Thymus (tissue), 11 donors: ENCODE results near the gene KCNQ2. TPM values are rescaled to one million over a fixed set of nuclear protein-coding genes. Genes with fewer than 3 reads are reported as not detected.

Experiments
- DNase-seq, 9 donors: peaks; one replicate each; pipeline ENCODE4 v3.0.0-alpha.2; 2013; ENCODE audit warnings: low spot score in 9 of 9, low read depth in 6 of 9, missing footprints in 1 of 9
- H3K27ac ChIP-seq, 2 donors: one replicate each; pipeline ENCODE4 v1.5.1; 2013; ENCODE audit warnings: control low read depth in 1 of 2, low read depth in 1 of 2, low read length in 1 of 2, mild to moderate bottlenecking in 1 of 2, moderate library complexity in 1 of 2
- H3K27me3 ChIP-seq, 2 donors: one replicate each; pipeline ENCODE4 v1.5.1; 2013; ENCODE audit warnings: low read length in 1 of 2; ENCODE audit not compliant: control insufficient read depth in 2 of 2, insufficient read depth in 1 of 2
- H3K36me3 ChIP-seq, 2 donors: one replicate each; pipeline ENCODE4 v1.5.1; 2013; ENCODE audit warnings: low read length in 1 of 2, mild to moderate bottlenecking in 1 of 2, moderate library complexity in 1 of 2; ENCODE audit not compliant: control insufficient read depth in 2 of 2, insufficient read depth in 2 of 2
- H3K4me1 ChIP-seq, 2 donors: one replicate each; pipeline ENCODE4 v1.5.1; 2013; ENCODE audit warnings: low read length in 2 of 2; ENCODE audit not compliant: control insufficient read depth in 2 of 2, insufficient read depth in 2 of 2
- H3K4me3 ChIP-seq, 2 donors: one replicate each; pipeline ENCODE4 v1.5.1; 2013; ENCODE audit warnings: low read length in 2 of 2, control low read depth in 1 of 2, mild to moderate bottlenecking in 1 of 2
- H3K9me3 ChIP-seq, 2 donors: one replicate each; pipeline ENCODE4 v1.5.1; 2013; ENCODE audit warnings: low read length in 1 of 2, mild to moderate bottlenecking in 1 of 2; ENCODE audit not compliant: control insufficient read depth in 2 of 2, insufficient read depth in 1 of 2
- WGBS: extraction: QIAGEN DNeasy Blood & Tissue Kit; methylation state at CpG from one replicate; pipeline ENCODE4 v1.1.7; 2013; 5-methylcytosine and 5-hydroxymethylcytosine counted together
- polyA plus RNA-seq: library from polyadenylated mRNA; stranded (reverse); fragments of 200-250 nt; gene quantifications from one replicate; pipeline ENCODE4 v1.2.3, GENCODE V29; 2013
- total RNA-seq: library from RNA; stranded (reverse); fragments of 120-200 nt; gene quantifications from one replicate; pipeline ENCODE4 v1.2.4, GENCODE V29; 2013
- donor health status: healthy.

The KCNQ2 gene
- total and polyA plus RNA-seq, 2 donors, result 0.38 to 0.48 TPM

DNA sequence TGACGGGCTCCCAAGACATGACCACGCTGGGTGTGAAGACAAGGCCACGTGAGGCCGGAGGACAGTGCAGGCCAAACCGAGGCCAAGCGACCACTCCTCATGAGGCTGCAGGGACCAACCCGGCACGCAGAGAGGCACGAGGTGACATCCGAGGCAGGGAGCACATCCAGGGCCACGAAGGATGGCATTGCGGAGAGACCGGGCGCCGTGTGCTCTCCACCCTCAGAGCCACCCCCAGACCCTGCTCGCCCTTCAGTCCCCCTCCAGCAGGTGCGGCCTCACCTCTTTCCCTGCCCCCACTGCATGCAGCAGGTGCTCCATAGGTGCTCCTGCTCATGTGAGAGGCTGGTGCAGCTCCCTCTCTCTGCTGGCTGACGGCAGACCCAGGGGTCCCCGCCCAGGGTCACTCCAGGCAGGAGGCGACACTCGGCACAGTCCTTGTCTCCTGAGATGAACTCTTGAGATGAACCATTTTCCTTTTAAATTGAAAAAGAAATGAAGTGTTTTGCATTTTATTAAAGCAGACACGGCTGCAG lies 77.5 kb downstream of the KCNQ2 start:
- WGBS, result 87% methylated on average over 22 of the region's 22 CpGs
- Histone ChIP-seq H3K36me3 (no peaks in the 10 kb centered on the region), H3K4me1 (no peaks in the 10 kb centered on the region), H3K27ac (no peak overlapping the region), H3K9me3 (no peaks in the 10 kb centered on the region), H3K27me3 (peaks cover 0 to 14% of the 10 kb centered on the region in 2 donors), H3K4me3 (no peak overlapping the region)
- DNase-seq, result no peak

DNA sequence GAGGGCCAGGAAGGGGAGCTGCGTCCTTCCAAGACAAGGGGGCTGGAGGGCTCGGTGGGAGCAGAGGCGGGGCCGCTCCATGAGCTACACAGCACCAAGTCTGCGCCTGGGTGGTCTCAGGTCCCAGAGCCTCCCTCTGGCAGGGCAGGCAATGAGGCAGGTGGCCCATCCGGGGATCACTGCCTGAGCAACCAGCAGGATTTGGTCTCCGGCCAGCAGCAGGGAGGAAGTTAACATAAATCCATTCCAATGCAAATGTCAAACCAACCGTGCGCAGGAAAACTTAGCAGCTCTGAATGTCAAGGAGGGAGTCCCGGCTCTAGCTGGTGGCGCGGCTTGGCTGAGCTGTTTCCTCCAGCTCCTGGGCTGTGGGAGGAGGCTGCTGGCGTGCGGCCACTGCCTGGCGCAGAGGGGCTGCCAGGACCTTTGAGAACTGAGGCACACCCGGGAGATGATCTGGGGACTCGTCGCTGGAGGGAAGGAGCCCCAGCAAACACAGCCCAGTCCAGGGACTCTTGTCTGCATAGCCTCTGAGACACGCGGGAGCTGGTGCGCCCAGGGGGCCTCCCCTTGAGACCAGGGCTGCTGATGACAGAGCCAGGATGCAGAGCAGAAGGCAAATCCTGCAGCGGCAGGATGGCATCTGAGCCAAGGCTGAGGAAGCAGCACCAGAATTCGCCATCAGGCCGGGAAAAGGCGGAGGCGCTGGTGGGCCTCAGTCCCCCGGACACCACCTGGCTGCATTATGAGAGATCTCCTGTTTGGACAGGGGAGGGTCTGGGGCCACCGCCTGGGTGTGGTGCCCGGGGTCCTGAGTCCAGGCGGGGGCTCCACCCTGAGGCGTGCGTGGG lies 78.2 kb downstream of the KCNQ2 start:
- WGBS, result 32% methylated on average over 32 of the region's 32 CpGs
- Histone ChIP-seq H3K27me3 (peaks cover 0 to 14% of the 10 kb centered on the region in 2 donors), H3K27ac (no peak overlapping the region), H3K36me3 (no peaks in the 10 kb centered on the region), H3K4me1 (no peaks in the 10 kb centered on the region), H3K4me3 (no peak overlapping the region), H3K9me3 (no peaks in the 10 kb centered on the region)
- no peak for DNase-seq

DNA sequence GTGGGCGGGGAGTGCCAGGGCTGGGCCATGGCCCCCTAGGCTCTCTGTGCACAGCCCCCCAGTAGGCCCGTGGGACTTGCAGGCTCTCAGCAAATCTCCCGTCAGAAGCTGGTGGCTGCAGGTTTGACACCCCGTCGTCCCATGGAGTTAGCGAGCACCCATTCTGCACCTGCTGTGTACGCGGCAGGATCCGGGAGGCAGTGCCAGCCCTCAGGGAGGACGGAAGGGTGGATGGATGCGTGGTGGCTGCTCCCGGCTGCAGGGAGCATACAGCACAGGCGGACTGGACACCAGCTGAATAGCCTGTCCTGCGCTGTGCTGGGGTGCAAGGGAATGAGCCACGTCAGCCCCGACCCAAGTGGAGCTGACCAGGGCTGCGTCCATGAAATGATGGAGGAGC lies 78.9 kb downstream of the KCNQ2 start:
- Histone ChIP-seq H3K9me3 (no peaks in the 10 kb centered on the region), H3K4me1 (no peaks in the 10 kb centered on the region), H3K27me3 (peaks cover 0 to 14% of the 10 kb centered on the region in 2 donors), H3K4me3 (no peak overlapping the region), H3K36me3 (no peaks in the 10 kb centered on the region), H3K27ac (no peak overlapping the region)
- DNase-seq, result no peak
- WGBS, result 92% methylated on average over 17 of the region's 17 CpGs

DNA sequence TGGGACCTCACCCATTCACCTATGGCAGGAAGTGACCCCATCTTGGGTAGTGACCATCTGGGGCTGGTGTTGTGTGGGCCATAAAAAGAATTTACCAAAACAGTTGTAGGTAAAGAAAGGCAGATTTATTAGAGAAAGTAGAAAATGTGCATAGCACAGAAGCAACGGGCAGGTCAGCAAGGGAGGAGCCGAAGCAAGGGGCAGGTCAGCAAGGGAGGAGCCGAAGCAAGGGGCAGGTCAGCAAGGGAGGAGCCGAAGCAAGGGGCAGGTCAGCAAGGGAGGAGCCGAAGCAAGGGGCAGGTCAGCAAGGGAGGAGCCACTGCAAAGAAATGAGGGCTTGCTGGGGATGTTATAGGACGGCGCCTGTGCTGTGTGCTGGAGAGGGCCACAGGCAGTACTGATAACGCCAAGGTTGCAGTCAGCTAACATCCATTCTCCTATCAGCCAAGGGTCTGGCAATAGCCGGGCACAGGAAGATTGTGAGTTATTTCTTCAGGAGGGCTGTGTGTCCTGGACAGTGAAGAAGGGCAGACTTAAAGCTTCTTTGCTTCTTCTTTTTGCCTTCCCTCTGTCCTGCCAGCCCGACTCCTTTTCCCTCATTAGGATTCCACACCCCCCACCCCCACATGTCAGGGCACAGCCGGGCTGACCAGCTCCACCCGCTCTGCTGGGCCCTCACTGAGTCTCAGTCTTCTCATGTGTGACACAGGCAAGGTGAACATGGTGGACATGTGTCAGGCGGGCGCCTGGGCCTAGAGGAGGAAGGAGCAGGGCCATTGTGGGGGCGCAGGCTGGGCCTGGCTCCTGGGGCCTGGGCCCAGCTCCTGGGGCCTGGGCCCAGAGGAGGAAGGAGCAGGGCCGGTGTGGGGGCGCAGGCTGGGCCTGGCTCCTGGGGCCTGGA lies 79.7 kb downstream of the KCNQ2 start:
- H3K4me1 ChIP-seq, result no peaks in the 10 kb centered on the region
- WGBS, result 96% methylated on average over 17 of the region's 17 CpGs
- no peaks in the 10 kb centered on the region for H3K36me3 ChIP-seq
- no peak overlapping the region for H3K27ac ChIP-seq
- peaks cover 0 to 14% of the 10 kb centered on the region in 2 donors for H3K27me3 ChIP-seq
- peaks cover 0 to 4% of the 10 kb centered on the region in 2 donors for H3K9me3 ChIP-seq
- no peak for DNase-seq
- no peak overlapping the region for H3K4me3 ChIP-seq

DNA sequence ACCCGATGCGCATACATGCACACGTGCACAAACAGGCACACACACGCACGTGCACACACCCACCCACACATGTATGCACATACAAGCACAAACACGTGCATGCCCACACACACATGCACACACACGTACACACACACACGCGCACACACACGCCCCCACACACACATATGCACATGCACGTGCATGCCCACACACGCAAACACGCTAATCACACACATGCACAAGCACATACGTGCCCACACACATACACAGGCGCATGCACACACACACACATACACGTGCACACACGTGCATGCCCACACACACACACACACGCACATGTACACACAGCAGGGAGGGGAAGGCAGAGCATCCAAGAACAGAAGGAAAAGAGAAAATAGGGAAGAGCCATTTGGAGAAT lies 84.5 kb downstream of the KCNQ2 start:
- WGBS, result 93% methylated on average over 18 of the region's 18 CpGs
- no peaks in the 10 kb centered on the region for H3K36me3 ChIP-seq
- H3K27ac ChIP-seq, result no peak overlapping the region
- no peaks in the 10 kb centered on the region for H3K4me1 ChIP-seq
- H3K9me3 ChIP-seq, result peaks cover 2 to 30% of the 10 kb centered on the region in 2 donors
- H3K4me3 ChIP-seq, result no peak overlapping the region
- peaks cover 0 to 3% of the 10 kb centered on the region in 2 donors for H3K27me3 ChIP-seq
- no peak for DNase-seq

DNA sequence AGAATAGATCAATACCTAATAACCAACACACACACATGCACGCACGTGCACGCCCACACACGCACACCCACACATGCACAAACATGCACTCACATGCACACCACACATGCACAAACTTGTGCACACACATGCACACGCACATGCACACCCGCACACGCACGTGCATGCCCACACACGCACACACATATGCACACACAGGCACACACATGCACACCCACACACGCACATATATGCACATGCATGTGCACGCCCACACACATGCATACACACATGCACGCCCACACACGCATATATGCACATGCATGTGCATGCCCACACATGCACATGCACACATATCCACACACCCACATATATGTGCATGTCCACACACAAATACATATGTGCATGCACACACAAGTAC lies 85.1 kb downstream of the KCNQ2 start:
- H3K36me3 ChIP-seq, result no peaks in the 10 kb centered on the region
- no peak for DNase-seq
- peaks cover 0 to 3% of the 10 kb centered on the region in 2 donors for H3K27me3 ChIP-seq
- H3K4me1 ChIP-seq, result no peaks in the 10 kb centered on the region
- no peak overlapping the region for H3K27ac ChIP-seq
- WGBS, result 98% methylated on average over 13 of the region's 13 CpGs
- peaks cover 2 to 30% of the 10 kb centered on the region in 2 donors for H3K9me3 ChIP-seq
- no peak overlapping the region for H3K4me3 ChIP-seq

DNA sequence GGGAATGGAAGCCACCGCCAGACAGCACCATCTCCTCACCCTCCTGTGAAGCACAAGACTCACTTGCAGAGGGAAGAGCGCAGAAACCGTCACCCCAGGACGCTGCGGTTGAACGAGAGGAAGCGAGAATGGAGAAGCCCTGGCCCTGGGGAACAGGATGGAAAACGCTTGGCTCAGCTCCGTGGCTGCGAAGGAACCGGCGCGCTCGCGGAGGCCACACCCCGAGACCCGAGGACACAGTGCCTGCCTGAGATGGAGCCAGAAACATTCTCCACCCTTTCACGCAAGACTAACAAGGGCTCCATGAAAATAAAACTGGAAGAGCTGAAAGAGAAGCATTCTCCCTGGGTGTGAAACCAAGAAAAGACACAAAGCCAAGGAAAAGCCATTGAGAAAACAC lies 86.0 kb downstream of the KCNQ2 start:
- no peaks in the 10 kb centered on the region for H3K36me3 ChIP-seq
- no peak overlapping the region for H3K4me3 ChIP-seq
- H3K27me3 ChIP-seq, result peaks cover 0 to 5% of the 10 kb centered on the region in 2 donors
- peaks cover 2 to 30% of the 10 kb centered on the region in 2 donors for H3K9me3 ChIP-seq
- 97% methylated on average over 18 of the region's 18 CpGs for WGBS
- H3K27ac ChIP-seq, result no peak overlapping the region
- H3K4me1 ChIP-seq, result no peaks in the 10 kb centered on the region
- DNase-seq, result no peak

DNA sequence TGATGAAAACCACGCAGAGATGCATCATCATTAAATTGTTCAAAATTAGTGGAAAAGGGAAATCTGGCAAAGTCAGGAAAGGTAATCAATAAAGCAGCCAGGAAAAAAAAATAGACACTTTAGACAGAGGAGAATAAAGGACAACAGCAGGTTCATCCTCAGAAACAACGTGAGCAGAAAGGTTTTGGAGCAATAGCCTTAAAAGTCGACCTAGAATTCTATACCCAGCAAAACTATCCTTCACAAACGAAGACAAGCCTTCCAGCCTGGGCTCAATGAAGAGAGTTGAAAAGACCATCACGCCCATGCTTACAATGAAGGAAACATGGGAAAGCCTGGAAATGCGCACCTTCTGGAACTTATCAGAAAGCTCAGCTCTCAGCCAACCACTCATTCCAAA lies 86.6 kb downstream of the KCNQ2 start:
- 92% methylated on average over 6 of the region's 6 CpGs for WGBS

DNA sequence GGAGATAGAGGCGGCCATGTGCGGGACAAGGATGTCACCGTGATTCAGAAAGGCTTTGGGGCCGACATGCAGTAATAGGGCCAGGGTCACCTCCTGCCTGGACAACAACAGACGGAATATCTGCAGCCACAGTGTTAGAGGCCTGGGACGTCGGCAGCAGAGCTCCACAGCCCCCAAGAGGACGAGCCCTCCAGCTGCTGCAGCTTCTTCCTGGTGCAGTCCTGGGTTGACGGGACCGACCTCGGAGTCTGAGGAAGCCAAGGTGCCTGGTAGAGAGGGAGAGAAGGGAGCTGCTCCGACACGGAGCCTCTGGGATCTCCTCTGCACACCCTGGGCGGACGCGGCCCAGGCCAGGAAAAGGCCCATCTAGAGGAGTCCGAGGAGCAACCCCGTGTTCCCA lies 88.1 kb downstream of the KCNQ2 start:
- Histone ChIP-seq H3K27me3 (peaks cover 0 to 10% of the 10 kb centered on the region in 2 donors), H3K4me1 (no peaks in the 10 kb centered on the region), H3K27ac (no peak overlapping the region), H3K4me3 (no peak overlapping the region), H3K36me3 (no peaks in the 10 kb centered on the region), H3K9me3 (peaks cover 2 to 38% of the 10 kb centered on the region in 2 donors)
- WGBS, result 86% methylated on average over 18 of the region's 18 CpGs
- DNase-seq, result no peak

More for the DNA sequence above, 86.6 kb downstream of the KCNQ2 start:
- Histone ChIP-seq H3K27me3 (peaks cover 0 to 7% of the 10 kb centered on the region in 2 donors), H3K27ac (no peak overlapping the region), H3K9me3 (peaks cover 2 to 30% of the 10 kb centered on the region in 2 donors), H3K36me3 (no peaks in the 10 kb centered on the region), H3K4me3 (no peak overlapping the region), H3K4me1 (no peaks in the 10 kb centered on the region)
- no peak for DNase-seq
